Astrocyte (in vitro differentiated cells and primary cell): ENCODE data around the gene SEH1L. TPM values are rescaled to one million over a fixed set of nuclear protein-coding genes. Genes with fewer than 3 reads are reported as not detected.
A peak's percentile ranks its signal among the peaks of the same experiment; 100 is the strongest.

Source experiments
- DNase-seq: peaks from one replicate; pipeline ENCODE4 v3.0.0-alpha.2; 2010; ENCODE audit warnings: low read depth
- FAIRE-seq: peaks from 2 replicates; lab custom pipeline; 2011; peaks lifted over from hg19 to GRCh38; lab: Jason Lieb, UNC
- H2AFZ ChIP-seq: 2 replicates; pipeline ENCODE4 v1.6.0; 2012; ENCODE audit warnings: low read depth, low read length, inconsistent platforms
- H3K27ac ChIP-seq: 2 replicates; pipeline ENCODE4 v1.5.1; 2011; ENCODE audit warnings: low read depth, low read length, inconsistent platforms
- H3K27me3 ChIP-seq: 2 replicates; pipeline ENCODE4 v1.6.0; 2011; ENCODE audit warnings: low read length, inconsistent platforms; ENCODE audit not compliant: insufficient read depth
- H3K36me3 ChIP-seq: 2 replicates; pipeline ENCODE4 v1.5.1; 2011; ENCODE audit warnings: low read length, inconsistent platforms; ENCODE audit not compliant: insufficient read depth
- H3K4me1 ChIP-seq: 2 replicates; pipeline ENCODE4 v1.5.1; 2011; ENCODE audit warnings: low read length, inconsistent platforms; ENCODE audit not compliant: insufficient read depth
- H3K4me2 ChIP-seq: 2 replicates; pipeline ENCODE4 v1.6.0; 2012; ENCODE audit warnings: low read length, inconsistent platforms
- H3K4me3 ChIP-seq: 2 replicates; pipeline ENCODE4 v1.5.1; 2011; ENCODE audit warnings: low read depth, mild to moderate bottlenecking, low read length, inconsistent platforms; ENCODE audit not compliant: insufficient read depth
- H3K79me2 ChIP-seq: 2 replicates; pipeline ENCODE4 v1.6.0; 2012; ENCODE audit warnings: mild to moderate bottlenecking, low read length, inconsistent platforms; ENCODE audit not compliant: insufficient read depth
- H3K9ac ChIP-seq: 2 replicates; pipeline ENCODE4 v1.6.0; 2012; ENCODE audit warnings: mild to moderate bottlenecking, low read length, inconsistent platforms
- H3K9me3 ChIP-seq: 2 replicates; pipeline ENCODE4 v1.5.1; 2012; ENCODE audit warnings: low read depth, mild to moderate bottlenecking, low read length, inconsistent platforms; ENCODE audit not compliant: insufficient read depth
- H4K20me1 ChIP-seq: 2 replicates; pipeline ENCODE4 v1.6.0; 2012; ENCODE audit warnings: low read length, inconsistent platforms; ENCODE audit not compliant: insufficient read depth
- H3K27ac Mint-ChIP-seq: one replicate; pipeline ENCODE4 v1.8.0; 2021; ENCODE audit warnings: mild to moderate bottlenecking, mixed read lengths; ENCODE audit not compliant: unreplicated experiment
- H3K27me3 Mint-ChIP-seq: one replicate; pipeline ENCODE4 v1.8.0; 2021; ENCODE audit warnings: low read depth, mixed read lengths; ENCODE audit not compliant: unreplicated experiment
- H3K36me3 Mint-ChIP-seq: one replicate; pipeline ENCODE4 v1.8.0; 2021; ENCODE audit warnings: low read depth, mixed read lengths; ENCODE audit not compliant: unreplicated experiment
- H3K4me1 Mint-ChIP-seq: one replicate; pipeline ENCODE4 v1.8.0; 2021; ENCODE audit warnings: low read depth, mixed read lengths; ENCODE audit not compliant: unreplicated experiment
- H3K4me3 Mint-ChIP-seq: one replicate; pipeline ENCODE4 v1.8.0; 2021; ENCODE audit warnings: mild to moderate bottlenecking, moderate library complexity, mixed read lengths; ENCODE audit not compliant: unreplicated experiment
- H3K9me3 Mint-ChIP-seq: one replicate; pipeline ENCODE4 v1.8.0; 2021; ENCODE audit warnings: mild to moderate bottlenecking, mixed read lengths; ENCODE audit not compliant: unreplicated experiment
- CTCF ChIP-seq: IDR thresholded peaks from 2 replicates; pipeline ENCODE4 v1.5.1; 2011; ENCODE audit warnings: low read depth, mild to moderate bottlenecking, inconsistent platforms, low read length, moderate library complexity; ENCODE audit not compliant: insufficient read depth
- EZH2 ChIP-seq: IDR thresholded peaks from 2 replicates; pipeline ENCODE4 v1.6.1; 2012; ENCODE audit warnings: mild to moderate bottlenecking, low read length, inconsistent platforms; ENCODE audit not compliant: insufficient read depth
- total RNA-seq: library from RNA; stranded (reverse); gene quantifications from 2 replicates; pipeline ENCODE4 v1.2.1, GENCODE V29; 2021

Gene SEH1L
- total RNA-seq, 1 donor from 2014 or later = 43.9 TPM

GRCh38 chr18:13022644-13023043 is 74.8 kb downstream of the SEH1L start:
- Histone ChIP-seq H3K9me3 (no peaks in the 10 kb centered on the region), H3K79me2 (peaks cover 13% of the 10 kb centered on the region), H3K4me2 (no peak overlapping the region), H3K27ac (no peak overlapping the region), H3K27me3 (no peaks in the 10 kb centered on the region), H2AFZ (no peak overlapping the region), H3K4me1 (peaks cover 9% of the 10 kb centered on the region), H3K9ac (no peak overlapping the region), H3K36me3 (peaks cover 23% of the 10 kb centered on the region), H4K20me1 (peaks cover 8% of the 10 kb centered on the region), H3K4me3 (no peak overlapping the region)
- FAIRE-seq = no peak
- H3K36me3 Mint-ChIP-seq = peaks cover 6% of the 10 kb centered on the region
- H3K9me3 Mint-ChIP-seq = no peaks in the 10 kb centered on the region
- no peak overlapping the region for H3K27ac Mint-ChIP-seq
- peaks cover 14% of the 10 kb centered on the region for H3K4me1 Mint-ChIP-seq
- no peak overlapping the region for H3K4me3 Mint-ChIP-seq
- DNase-seq = no peak
- no peaks in the 10 kb centered on the region for H3K27me3 Mint-ChIP-seq
- TF ChIP-seq EZH2 (no peak), CTCF (no peak)

DNA sequence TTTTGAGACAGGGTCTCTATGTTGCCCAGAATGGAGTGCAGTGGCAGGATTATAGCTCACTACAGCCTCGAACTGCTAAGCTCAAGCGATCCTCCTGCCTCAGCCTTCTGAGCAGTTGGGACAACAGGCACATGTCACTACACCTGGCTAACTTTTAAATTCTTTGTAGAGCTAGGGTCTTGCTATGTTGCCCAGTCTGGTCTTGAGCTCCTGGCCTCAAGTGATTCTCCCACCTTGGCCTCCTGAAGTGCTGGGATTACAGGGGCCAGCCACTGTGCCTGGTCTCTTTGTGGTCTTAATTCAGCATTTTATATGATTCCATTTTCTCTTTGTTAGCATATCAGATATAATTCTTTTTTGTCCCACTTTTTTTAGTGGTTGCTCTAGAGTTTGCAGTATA is 77.4 kb downstream of the SEH1L start:
- H3K36me3 ChIP-seq = peaks cover 16% of the 10 kb centered on the region
- no peaks in the 10 kb centered on the region for H3K9me3 Mint-ChIP-seq
- peaks cover 20% of the 10 kb centered on the region for H3K79me2 ChIP-seq
- H3K36me3 Mint-ChIP-seq = peaks cover 6% of the 10 kb centered on the region
- H3K9ac ChIP-seq = no peak overlapping the region
- DNase-seq (no peak), FAIRE-seq (no peak)
- H3K4me3 ChIP-seq = no peak overlapping the region
- no peaks in the 10 kb centered on the region for H3K9me3 ChIP-seq
- H2AFZ ChIP-seq = no peak overlapping the region
- no peak overlapping the region for H3K4me3 Mint-ChIP-seq
- peaks cover 8% of the 10 kb centered on the region for H4K20me1 ChIP-seq
- H3K27ac ChIP-seq = no peak overlapping the region
- no peaks in the 10 kb centered on the region for H3K27me3 Mint-ChIP-seq
- peaks cover 9% of the 10 kb centered on the region for H3K4me1 ChIP-seq
- H3K27ac Mint-ChIP-seq = no peak overlapping the region
- no peak overlapping the region for H3K4me2 ChIP-seq
- H3K4me1 Mint-ChIP-seq = peaks cover 18% of the 10 kb centered on the region
- no peaks in the 10 kb centered on the region for H3K27me3 ChIP-seq
- TF ChIP-seq CTCF = no peak
- TF ChIP-seq EZH2 = no peak

DNA sequence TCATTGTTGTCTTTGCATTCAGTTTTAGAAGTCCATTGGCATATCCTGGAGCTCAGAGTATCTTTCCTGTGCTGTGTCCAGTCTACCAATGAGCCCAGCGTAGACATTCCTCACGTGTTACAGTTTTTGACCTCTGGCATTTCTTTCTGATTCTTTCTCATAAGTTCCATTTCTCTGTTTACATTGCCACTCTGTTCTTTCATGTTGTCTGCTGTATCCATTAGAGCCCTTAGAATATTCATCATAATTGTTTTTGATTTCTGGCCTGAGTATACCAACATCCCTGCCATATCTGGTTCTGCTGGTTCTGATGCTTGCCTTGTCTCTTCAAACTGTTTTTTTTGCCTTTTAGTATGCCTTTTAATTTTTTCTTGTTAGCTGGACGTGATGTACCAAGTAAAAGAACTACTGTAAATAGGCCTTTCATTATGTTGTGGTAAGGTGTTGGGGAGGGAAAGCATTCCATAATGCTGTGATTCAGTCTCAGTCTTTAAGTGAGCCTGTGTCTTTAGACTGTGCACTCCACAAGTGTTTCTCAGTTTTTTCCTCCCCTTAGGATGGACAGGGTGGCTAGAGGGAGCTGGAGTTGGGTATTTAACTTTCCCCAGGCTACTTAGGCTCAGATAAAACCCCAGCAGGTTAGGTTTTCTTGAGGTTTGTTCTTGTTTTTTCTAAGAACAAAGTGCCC is 78.9 kb downstream of the SEH1L start:
- H3K27me3 ChIP-seq = no peaks in the 10 kb centered on the region
- peaks cover 12% of the 10 kb centered on the region for H3K36me3 Mint-ChIP-seq
- H3K27me3 Mint-ChIP-seq = no peaks in the 10 kb centered on the region
- TF ChIP-seq EZH2 (no peak), CTCF (no peak)
- H3K9ac ChIP-seq = no peak overlapping the region
- H2AFZ ChIP-seq = no peak overlapping the region
- peaks cover 8% of the 10 kb centered on the region for H4K20me1 ChIP-seq
- H3K4me1 Mint-ChIP-seq = peaks cover 18% of the 10 kb centered on the region
- H3K4me3 ChIP-seq = no peak overlapping the region
- peak overlapping the region; percentile 1 for H3K4me3 Mint-ChIP-seq
- H3K4me1 ChIP-seq = peaks cover 9% of the 10 kb centered on the region
- no peaks in the 10 kb centered on the region for H3K9me3 ChIP-seq
- FAIRE-seq = peak; percentile 70
- peak overlapping the region; percentile 81 for H3K27ac Mint-ChIP-seq
- peak overlapping the region; percentile 49 for H3K4me2 ChIP-seq
- H3K36me3 ChIP-seq = peaks cover 23% of the 10 kb centered on the region
- H3K79me2 ChIP-seq = peaks cover 20% of the 10 kb centered on the region
- DNase-seq = peak; percentile 41
- H3K27ac ChIP-seq = peak overlapping the region; percentile 28
- H3K9me3 Mint-ChIP-seq = no peaks in the 10 kb centered on the region
